IMR-90 (cell line): ENCODE measurements around the gene RLF. TPM values are rescaled to one million over a fixed set of nuclear protein-coding genes. Genes with fewer than 3 reads are reported as not detected.

Source experiments
- ATAC-seq: fragments of 200-7000 bp; cut with Tn5 transposase; 2 replicates; pipeline ENCODE4 v1.9.1; 2020; ENCODE audit warnings: low read depth, mild to moderate bottlenecking, moderate library complexity
- BruUV-seq: library from RNA; stranded (reverse); fragments of 400-500 nt; replicated peaks from 2 replicates; lab custom pipeline; 2021; lab: Mats Ljungman, UMichigan
- CTCF ChIA-PET: fragments of 300-600 bp; formaldehyde crosslinking; extraction: SDS; loops from one replicate; lab custom pipeline; 2021; ENCODE audit warnings: antibody characterized with exemption; lab: Yijun Ruan, JAX
- POLR2A ChIA-PET: fragments of 300-600 bp; sonication (Branson Sonifier 250); formaldehyde crosslinking; loops from one replicate; lab custom pipeline; 2022; ENCODE audit warnings: antibody characterized with exemption; ENCODE audit not compliant: unreplicated experiment; lab: Charles Lee
- DNase-seq: peaks from one replicate; pipeline ENCODE4 v3.0.0; 2013
- H2AFZ ChIP-seq: replicated peaks from 2 replicates; pipeline ENCODE3; 2013; ENCODE audit warnings: low read length, mild to moderate bottlenecking; ENCODE audit not compliant: poor library complexity
- H2AK5ac ChIP-seq: 2 replicates; pipeline ENCODE4 v1.6.1; 2013; ENCODE audit warnings: low read depth, low read length, inconsistent platforms
- H2AK9ac ChIP-seq: replicated peaks from 2 replicates; pipeline ENCODE3; 2013; ENCODE audit warnings: mild to moderate bottlenecking, low read depth, low read length, moderate library complexity; ENCODE audit not compliant: poor library complexity
- H2BK120ac ChIP-seq: 2 replicates; pipeline ENCODE4 v1.6.1; 2013; ENCODE audit warnings: low read depth, low read length, inconsistent platforms
- H2BK15ac ChIP-seq: 3 replicates; pipeline ENCODE4 v1.6.1; 2013; ENCODE audit warnings: low read depth, low read length, inconsistent platforms
- H2BK20ac ChIP-seq: 2 replicates; pipeline ENCODE4 v1.6.1; 2013; ENCODE audit warnings: low read depth, mild to moderate bottlenecking, inconsistent platforms, low read length, moderate library complexity
- H2BK5ac ChIP-seq: 2 replicates; pipeline ENCODE4 v1.6.1; 2013; ENCODE audit warnings: mild to moderate bottlenecking, low read depth, low read length, inconsistent platforms; ENCODE audit not compliant: poor library complexity, severe bottlenecking
- H3K14ac ChIP-seq: replicated peaks from 2 replicates; pipeline ENCODE4 v1.6.1; 2013; ENCODE audit warnings: low read depth, low read length, inconsistent platforms
- H3K18ac ChIP-seq: 2 replicates; pipeline ENCODE4 v1.6.1; 2013; ENCODE audit warnings: low read depth, low read length, control low read depth
- H3K23ac ChIP-seq: 2 replicates; pipeline ENCODE4 v1.6.1; 2013; ENCODE audit warnings: low read depth, low read length, inconsistent platforms
- H3K27ac ChIP-seq: 2 replicates; pipeline ENCODE4 v1.5.1; 2013; ENCODE audit warnings: mild to moderate bottlenecking, control low read depth, low read length; ENCODE audit not compliant: insufficient read depth
- H3K27me3 ChIP-seq: 2 replicates; pipeline ENCODE4 v1.6.1; 2013; ENCODE audit warnings: low read length; ENCODE audit not compliant: control insufficient read depth, insufficient read depth
- H3K36me3 ChIP-seq: 2 replicates; pipeline ENCODE4 v1.6.1; 2013; ENCODE audit warnings: low read length, mixed read lengths; ENCODE audit not compliant: control insufficient read depth, insufficient read depth
- H3K4ac ChIP-seq: 2 replicates; pipeline ENCODE4 v1.6.1; 2013; ENCODE audit warnings: low read depth, low read length, inconsistent platforms
- H3K4me1 ChIP-seq: 2 replicates; pipeline ENCODE4 v1.6.1; 2013; ENCODE audit warnings: low read length, mixed read lengths; ENCODE audit not compliant: control insufficient read depth, insufficient read depth
- H3K4me2 ChIP-seq: 2 replicates; pipeline ENCODE4 v1.6.1; 2013; ENCODE audit warnings: low read depth, mild to moderate bottlenecking, control low read depth, low read length, moderate library complexity
- H3K4me3 ChIP-seq: 2 replicates; pipeline ENCODE4 v1.5.1; 2013; ENCODE audit warnings: low read depth, mild to moderate bottlenecking, control low read depth, low read length, moderate library complexity; ENCODE audit not compliant: insufficient read depth
- H3K56ac ChIP-seq: 2 replicates; pipeline ENCODE4 v1.6.1; 2013; ENCODE audit warnings: low read length, inconsistent platforms; ENCODE audit not compliant: insufficient read depth; ENCODE audit errors: extremely low read depth
- H3K79me1 ChIP-seq, 2 experiments: 2 replicates each; pipeline ENCODE4 v1.6.1; 2013; ENCODE audit warnings: low read length in 2 of 2, inconsistent platforms in 1 of 2, low read depth in 1 of 2
- H3K9ac ChIP-seq: 2 replicates; pipeline ENCODE4 v1.6.1; 2013; ENCODE audit warnings: low read depth, low read length, control low read depth
- H3K9me1 ChIP-seq: 2 replicates; pipeline ENCODE4 v1.6.1; 2013; ENCODE audit warnings: low read length, inconsistent platforms; ENCODE audit not compliant: insufficient read depth
- H3K9me3 ChIP-seq: 2 replicates; pipeline ENCODE4 v1.6.1; 2013; ENCODE audit warnings: low read length; ENCODE audit not compliant: control insufficient read depth, insufficient read depth
- H4K20me1 ChIP-seq: 2 replicates; pipeline ENCODE4 v1.6.1; 2013; ENCODE audit warnings: low read length, inconsistent platforms; ENCODE audit not compliant: insufficient read depth
- H4K5ac ChIP-seq: 2 replicates; pipeline ENCODE4 v1.6.1; 2013; ENCODE audit warnings: mild to moderate bottlenecking, low read depth, low read length, control low read depth
- H4K8ac ChIP-seq, 2 experiments: 2 replicates each; pipeline ENCODE4 v1.6.1; 2013; ENCODE audit warnings: low read depth in 2 of 2, low read length in 2 of 2, control low read depth in 1 of 2, inconsistent platforms in 1 of 2
- H4K91ac ChIP-seq: 2 replicates; pipeline ENCODE4 v1.6.1; 2013; ENCODE audit warnings: low read depth, low read length, inconsistent platforms; ENCODE audit not compliant: insufficient read depth
- NFE2L2 ChIP-seq: fragments of 150-350 bp; IDR thresholded peaks from 2 replicates; pipeline ENCODE4 v1.6.1; 2016; ENCODE audit warnings: low read depth, mild to moderate bottlenecking, low read length
- SMC3 ChIP-seq: fragments of 150-350 bp; IDR thresholded peaks from 2 replicates; pipeline ENCODE4 v1.6.1; 2016; ENCODE audit warnings: low read depth, mild to moderate bottlenecking, antibody characterized with exemption, low read length, moderate library complexity
- WGBS, 2 experiments: methylation state at CpG; one replicate each; pipeline versions ENCODE4 v1.1.5 to v1.1.7; 2013; ENCODE audit warnings: missing lambda C conversion rate in 2 of 2; ENCODE audit not compliant: insufficient read length in 1 of 2; ENCODE audit errors: extremely low coverage in 2 of 2; 5-methylcytosine and 5-hydroxymethylcytosine counted together
- dilution Hi-C: fragments of 300-500 bp; cut with HindIII; formaldehyde crosslinking; loops from one replicate; pipeline ENCODE4 v1.14.3; 2018; ENCODE audit warnings: low sequenced_read_pairs; ENCODE audit not compliant: unreplicated experiment
- in situ Hi-C: fragments of 300-500 bp; cut with MboI; formaldehyde crosslinking; loops from 3 replicates; pipeline ENCODE4 v1.14.3; 2019; ENCODE audit warnings: low sequenced_read_pairs, inconsistent platforms, mixed read lengths
- intact Hi-C: fragments of 100-400 bp; cut with micrococcal nuclease; formaldehyde crosslinking; loops from 2 replicates; pipeline ENCODE4 v1.10.0; 2022
- polyA plus RNA-seq, 3 experiments: library from polyadenylated mRNA; depleted of rRNA; stranded (reverse); fragments of >200 nt; gene quantifications; 2 replicates each; pipeline ENCODE4 v1.2.3, GENCODE V29; 2012; ENCODE audit warnings: low replicate concordance in 1 of 3
- total RNA-seq: library from RNA; depleted of rRNA; stranded (reverse); fragments of >200 nt; gene quantifications from 2 replicates; pipeline ENCODE4 v1.2.3, GENCODE V29; 2012

Gene RLF
- total and polyA plus RNA-seq, 2 of the 4 experiments (the other 2 are of a cell fraction): 4.4 to 29.8 TPM

GRCh38 chr1:40204856-40205255, 43.7 kb downstream of the RLF start:
- Histone ChIP-seq H3K56ac (no peak overlapping the region), H3K23ac (no peak overlapping the region), H4K8ac (no peak overlapping the region), H2AK5ac (no peak overlapping the region), H3K4ac (no peak overlapping the region), H4K5ac (no peak overlapping the region), H2BK120ac (no peak overlapping the region), H3K9ac (no peak overlapping the region), H3K18ac (no peak overlapping the region), H4K20me1 (peaks cover 3% of the 10 kb centered on the region; the same call in 1 of the 2 replicates), H3K9me3 (no peaks in the 10 kb centered on the region), H3K4me3 (no peak overlapping the region), H2BK5ac (no peak overlapping the region), H3K4me2 (no peak overlapping the region), H2BK20ac (no peak overlapping the region), H3K4me1 (no peaks in the 10 kb centered on the region), H2BK15ac (no peak overlapping the region), H2AK9ac (no peak overlapping the region), H4K91ac (no peak overlapping the region), H3K14ac (no peak overlapping the region), H2AFZ (no peak overlapping the region), H3K27ac (no peak overlapping the region), H3K9me1 (no peaks in the 10 kb centered on the region), H3K27me3 (no peaks in the 10 kb centered on the region), H3K36me3 (peaks cover 6% of the 10 kb centered on the region), H3K79me1 (peaks cover 16 to 48% of the 10 kb centered on the region in 2 experiments)
- 100% methylated on average over 3 of the region's 4 CpGs; no CpG with 5 or more reads in 1 of the 2 experiments for WGBS, 2 experiments
- no peak for ATAC-seq
- ChIA-PET CTCF (interaction anchor here (0.6 kb wide), 1 partner anchor 13 kb away, joined by 3 read pairs; no protein-coding TSS in a partner anchor), POLR2A (interaction anchor here (0.6 kb wide), 1 partner anchor 17 kb away, joined by 3 read pairs; no protein-coding TSS in a partner anchor)
- no peak for DNase-seq
- no TSS peak for BruUV-seq
- dilution Hi-C loops: no loop called here
- intact Hi-C loops: no loop called here
- TF ChIP-seq NFE2L2: no peak
- TF ChIP-seq SMC3: no peak
- in situ Hi-C loops: no loop called here
